ENCODE measurements around the gene CS. TPM values are rescaled to one million over a fixed set of nuclear protein-coding genes. Genes with fewer than 3 reads are reported as not detected.
"Not testable (repeated sequence)": the region's sequence is repeated elsewhere in the genome, so short reads cannot be mapped to it uniquely, and the experiment has no call there.

Gene CS
- total RNA-seq, 1 donor from 2014 or later: 174 TPM

- Mint-ChIP-seq H3K27me3 (ENCODE audit: low read depth) (no peaks in the 10 kb centered on the region), H3K4me3 (ENCODE audit: unreplicated experiment) (no peak overlapping the region), H3K27ac (ENCODE audit: unreplicated experiment) (no peak overlapping the region), H3K36me3 (ENCODE audit: low read depth) (peaks cover 21% of the 10 kb centered on the region), H3K4me1 (ENCODE audit: low read depth) (no peaks in the 10 kb centered on the region), H3K9me3 (ENCODE audit: low read depth) (no peaks in the 10 kb centered on the region)
- no peak for TF ChIP-seq CTCF (IDR thresholded peaks at IDR 0.05)
- DNase-seq (ENCODE audit: low spot score): no peak
These were observed 26.4 kb upstream of the CS start for GRCh38 chr12:56326533-56326932.

- no peaks in the 10 kb centered on the region for H3K27me3 Mint-ChIP-seq (ENCODE audit: low read depth)
- peaks cover 21% of the 10 kb centered on the region for H3K36me3 Mint-ChIP-seq (ENCODE audit: low read depth)
- no peak overlapping the region for H3K27ac Mint-ChIP-seq (ENCODE audit: unreplicated experiment)
- no peaks in the 10 kb centered on the region for H3K4me1 Mint-ChIP-seq (ENCODE audit: low read depth)
- no peak for DNase-seq (ENCODE audit: low spot score)
- no peaks in the 10 kb centered on the region for H3K9me3 Mint-ChIP-seq (ENCODE audit: low read depth)
- H3K4me3 Mint-ChIP-seq (ENCODE audit: unreplicated experiment): no peak overlapping the region
- TF ChIP-seq CTCF (IDR thresholded peaks at IDR 0.05): no peak
These were observed 26.0 kb upstream of the CS start for GRCh38 chr12:56326126-56326525.

- DNase-seq (ENCODE audit: low spot score): no peak
- Mint-ChIP-seq H3K4me3 (ENCODE audit: unreplicated experiment) (no peak overlapping the region), H3K36me3 (ENCODE audit: low read depth) (peaks cover 24% of the 10 kb centered on the region), H3K4me1 (ENCODE audit: low read depth) (no peaks in the 10 kb centered on the region), H3K9me3 (ENCODE audit: low read depth) (no peaks in the 10 kb centered on the region), H3K27me3 (ENCODE audit: low read depth) (no peaks in the 10 kb centered on the region), H3K27ac (ENCODE audit: unreplicated experiment) (no peak overlapping the region)
- TF ChIP-seq CTCF (IDR thresholded peaks at IDR 0.05): no peak
These were observed 24.1 kb upstream of the CS start for GRCh38 chr12:56324206-56324605.

GRCh38 chr12:56321610-56322009, 21.5 kb upstream of the CS start:
- DNase-seq (ENCODE audit: low spot score); H3K4me1 Mint-ChIP-seq (ENCODE audit: low read depth); H3K9me3 Mint-ChIP-seq (ENCODE audit: low read depth); H3K4me3 Mint-ChIP-seq (ENCODE audit: unreplicated experiment); H3K27me3 Mint-ChIP-seq (ENCODE audit: low read depth); H3K27ac Mint-ChIP-seq (ENCODE audit: unreplicated experiment): not testable (repeated sequence)
- H3K36me3 Mint-ChIP-seq (ENCODE audit: low read depth): peaks cover 23% of the 10 kb centered on the region

GRCh38 chr12:56321027-56321426, 20.9 kb upstream of the CS start:
- Mint-ChIP-seq H3K4me1 (ENCODE audit: low read depth) (peaks cover 5% of the 10 kb centered on the region), H3K27ac (ENCODE audit: unreplicated experiment) (no peak overlapping the region), H3K4me3 (ENCODE audit: unreplicated experiment) (no peak overlapping the region), H3K36me3 (ENCODE audit: low read depth) (peaks cover 23% of the 10 kb centered on the region), H3K9me3 (ENCODE audit: low read depth) (no peaks in the 10 kb centered on the region), H3K27me3 (ENCODE audit: low read depth) (no peaks in the 10 kb centered on the region)
- DNase-seq (ENCODE audit: low spot score): no peak
- TF ChIP-seq CTCF (IDR thresholded peaks at IDR 0.05): no peak

- H3K27me3 Mint-ChIP-seq (ENCODE audit: low read depth): no peaks in the 10 kb centered on the region
- no peak overlapping the region for H3K4me3 Mint-ChIP-seq (ENCODE audit: unreplicated experiment)
- peaks cover 4% of the 10 kb centered on the region for H3K36me3 Mint-ChIP-seq (ENCODE audit: low read depth)
- peaks cover 16% of the 10 kb centered on the region for H3K4me1 Mint-ChIP-seq (ENCODE audit: low read depth)
- DNase-seq (ENCODE audit: low spot score): no peak
- no peak overlapping the region for H3K27ac Mint-ChIP-seq (ENCODE audit: unreplicated experiment)
- no peak for TF ChIP-seq CTCF (IDR thresholded peaks at IDR 0.05)
- H3K9me3 Mint-ChIP-seq (ENCODE audit: low read depth): no peaks in the 10 kb centered on the region
These were observed 17.5 kb upstream of the CS start for GRCh38 chr12:56317675-56318074.
